Measurements from ENCODE around the gene RANGAP1. TPM values are rescaled to one million over a fixed set of nuclear protein-coding genes. Genes with fewer than 3 reads are reported as not detected.

RANGAP1 gene
- total and polyA plus RNA-seq, 2 of the 8 experiments (the other 6 are each of a cell fraction or from before 2014, with no cell fraction given): 121 to 171 TPM

- no peak for TF ChIP-seq MAFK (IDR thresholded peaks at IDR 0.05; ENCODE audit: low read depth, low read length)
Observed at GRCh38 chr22:41248314-41248713, 37.7 kb downstream of the RANGAP1 start (continued).
